ENCODE data around the gene KRT28. TPM values are rescaled to one million over a fixed set of nuclear protein-coding genes. Genes with fewer than 3 reads are reported as not detected.

Gene KRT28, protein sequence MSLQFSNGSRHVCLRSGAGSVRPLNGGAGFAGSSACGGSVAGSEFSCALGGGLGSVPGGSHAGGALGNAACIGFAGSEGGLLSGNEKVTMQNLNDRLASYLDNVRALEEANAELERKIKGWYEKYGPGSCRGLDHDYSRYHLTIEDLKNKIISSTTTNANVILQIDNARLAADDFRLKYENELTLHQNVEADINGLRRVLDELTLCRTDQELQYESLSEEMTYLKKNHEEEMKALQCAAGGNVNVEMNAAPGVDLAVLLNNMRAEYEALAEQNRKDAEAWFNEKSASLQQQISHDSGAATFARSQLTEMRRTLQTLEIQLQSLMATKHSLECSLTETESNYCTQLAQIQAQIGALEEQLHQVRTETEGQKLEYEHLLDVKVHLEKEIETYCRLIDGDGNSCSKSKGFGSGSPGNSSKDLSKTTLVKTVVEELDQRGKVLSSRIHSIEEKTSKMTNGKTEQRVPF
- not detected for total RNA-seq
- long read RNA-seq, donor 1: 0 reads
- long read RNA-seq, donor 2: 0 reads

DNA sequence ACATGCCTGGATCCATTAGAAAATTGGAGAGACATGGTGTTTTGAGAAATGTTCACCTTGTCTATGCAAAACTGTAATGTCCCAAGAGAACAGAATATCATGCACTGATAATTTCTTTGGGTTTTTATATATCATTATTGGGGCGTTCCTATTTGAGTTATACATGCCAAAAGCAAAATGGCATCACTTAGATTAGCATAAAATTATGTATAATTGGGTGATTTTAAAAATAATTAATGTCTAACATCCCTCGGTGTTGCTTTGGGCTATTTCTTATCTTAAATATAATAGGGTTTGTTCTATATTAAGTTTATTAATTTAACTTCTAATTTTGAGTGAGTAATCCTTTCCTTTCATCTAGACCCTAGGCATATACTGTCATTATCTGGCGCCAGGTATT lies at the start of gene KRT28:
Gene KRT28 (minus strand): TSS at position 101 of the 400 bp plus-strand sequence. CDS start 66 bp downstream, at position 35.
- Histone ChIP-seq H3K4me1 (ENCODE audit: low read depth) (no peaks in the 10 kb centered on the region), H3K36me3 (ENCODE audit: low read depth) (no peaks in the 10 kb centered on the region), H3K4me3 (no peak within 1 kb of the TSS), H3K9me3 (no peaks in the 10 kb centered on the region)
- DNase-seq (no peak), ATAC-seq (no peak)
- TF ChIP-seq, protein P1, sequence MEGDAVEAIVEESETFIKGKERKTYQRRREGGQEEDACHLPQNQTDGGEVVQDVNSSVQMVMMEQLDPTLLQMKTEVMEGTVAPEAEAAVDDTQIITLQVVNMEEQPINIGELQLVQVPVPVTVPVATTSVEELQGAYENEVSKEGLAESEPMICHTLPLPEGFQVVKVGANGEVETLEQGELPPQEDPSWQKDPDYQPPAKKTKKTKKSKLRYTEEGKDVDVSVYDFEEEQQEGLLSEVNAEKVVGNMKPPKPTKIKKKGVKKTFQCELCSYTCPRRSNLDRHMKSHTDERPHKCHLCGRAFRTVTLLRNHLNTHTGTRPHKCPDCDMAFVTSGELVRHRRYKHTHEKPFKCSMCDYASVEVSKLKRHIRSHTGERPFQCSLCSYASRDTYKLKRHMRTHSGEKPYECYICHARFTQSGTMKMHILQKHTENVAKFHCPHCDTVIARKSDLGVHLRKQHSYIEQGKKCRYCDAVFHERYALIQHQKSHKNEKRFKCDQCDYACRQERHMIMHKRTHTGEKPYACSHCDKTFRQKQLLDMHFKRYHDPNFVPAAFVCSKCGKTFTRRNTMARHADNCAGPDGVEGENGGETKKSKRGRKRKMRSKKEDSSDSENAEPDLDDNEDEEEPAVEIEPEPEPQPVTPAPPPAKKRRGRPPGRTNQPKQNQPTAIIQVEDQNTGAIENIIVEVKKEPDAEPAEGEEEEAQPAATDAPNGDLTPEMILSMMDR (IDR thresholded peaks at IDR 0.05): no peak
- intact Hi-C loops (cut with DNase I, micrococcal nuclease): loop anchor here in 1 of 2 donors (5.0 kb wide), 1 partner anchor 867 kb away; no protein-coding TSS in a partner anchor

DNA sequence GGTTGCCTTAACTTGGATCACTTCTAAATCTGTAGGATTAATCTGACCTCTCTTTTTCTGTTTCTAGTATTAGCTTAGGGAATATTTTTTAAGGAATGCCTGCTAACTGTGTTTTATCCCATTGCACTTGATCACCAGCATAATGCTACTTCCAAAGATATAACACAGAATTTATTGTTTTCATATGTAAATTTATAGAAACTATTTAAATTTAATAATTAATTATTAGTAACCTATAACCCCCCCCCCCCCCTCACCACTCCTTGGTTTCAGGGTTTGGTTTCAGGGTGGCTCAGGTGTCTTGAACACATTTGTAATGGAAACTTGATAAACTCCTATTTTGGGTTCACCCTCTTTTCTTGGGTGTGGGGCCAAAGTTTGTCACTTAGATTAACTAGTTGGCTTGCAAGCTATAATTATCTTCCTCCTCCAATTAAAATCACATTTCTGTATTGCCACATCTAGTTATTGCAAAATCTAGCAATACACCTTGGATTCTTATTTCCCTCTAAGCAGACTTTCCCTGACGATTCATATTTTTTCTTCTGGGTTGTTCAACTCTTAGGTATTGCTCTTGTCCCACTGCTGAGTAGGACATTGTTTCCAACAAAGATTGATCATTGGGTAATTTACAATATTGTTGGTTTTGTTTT lies 49.0 kb upstream of the KRT28 start:
- ATAC-seq: no peak
- intact Hi-C loops (cut with DNase I, micrococcal nuclease): no loop called here
- TF ChIP-seq, protein P1 (IDR thresholded peaks at IDR 0.05): no peak
- DNase-seq: no peak
- H3K4me3 ChIP-seq: no peak overlapping the region
- no peaks in the 10 kb centered on the region for H3K9me3 ChIP-seq
- no peaks in the 10 kb centered on the region for H3K4me1 ChIP-seq (ENCODE audit: low read depth)
- no peaks in the 10 kb centered on the region for H3K36me3 ChIP-seq (ENCODE audit: low read depth)

DNA sequence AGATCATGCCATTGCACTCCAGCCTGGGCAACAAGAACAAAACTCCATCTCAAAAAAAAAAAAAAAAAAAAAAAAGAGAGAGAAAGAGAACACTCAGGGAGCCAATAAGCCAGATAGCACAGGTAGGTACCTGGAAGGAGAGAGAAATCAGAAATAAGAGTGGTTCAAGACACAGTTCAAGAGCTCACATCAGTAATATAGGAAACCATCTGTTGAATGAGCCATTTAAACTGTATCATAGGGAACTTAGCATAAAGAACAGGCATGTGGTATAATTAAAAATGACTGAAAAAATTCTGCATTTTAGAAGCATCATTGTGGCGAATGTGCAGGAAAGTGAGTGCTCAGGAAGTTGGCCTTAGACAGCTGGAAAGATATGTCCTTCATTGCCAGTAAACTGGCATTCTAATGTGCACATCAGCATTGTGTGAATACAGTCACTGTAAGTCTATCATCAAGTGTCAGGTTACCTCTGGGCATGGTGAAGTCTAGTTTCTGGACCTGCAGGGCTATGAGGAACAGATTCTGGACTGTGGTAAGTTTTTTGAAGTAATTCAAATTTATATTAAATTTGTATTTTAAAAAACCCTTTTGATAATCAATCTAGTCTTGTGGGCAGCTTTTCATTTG lies 46.9 kb upstream of the KRT28 start:
- Histone ChIP-seq H3K4me3 (no peak overlapping the region), H3K36me3 (ENCODE audit: low read depth) (no peaks in the 10 kb centered on the region), H3K4me1 (ENCODE audit: low read depth) (no peaks in the 10 kb centered on the region), H3K9me3 (no peaks in the 10 kb centered on the region)
- ATAC-seq (no peak), DNase-seq (no peak)
- intact Hi-C loops (cut with DNase I, micrococcal nuclease): no loop called here
- TF ChIP-seq, protein P1 (IDR thresholded peaks at IDR 0.05): no peak

DNA sequence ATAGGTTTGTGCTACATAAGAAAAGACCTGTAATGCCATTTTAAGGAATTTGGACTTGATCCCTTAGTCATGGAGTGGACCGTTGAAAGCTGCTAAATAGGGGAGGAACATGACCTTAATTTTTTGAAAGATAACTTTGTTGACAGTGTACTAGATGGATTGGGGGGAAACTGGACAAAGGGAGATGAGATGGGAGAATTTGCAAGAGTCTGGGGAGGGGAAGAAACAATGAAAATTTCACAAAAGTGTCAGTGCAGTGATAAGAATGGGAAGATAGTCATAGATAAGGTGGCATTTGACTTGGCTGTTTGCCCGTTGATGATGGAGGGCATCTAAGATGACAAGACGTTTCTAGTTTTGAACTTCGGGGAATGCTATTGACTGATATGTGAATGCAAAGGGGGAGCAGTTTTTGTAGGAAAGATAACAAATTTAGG lies 44.9 kb upstream of the KRT28 start:
- intact Hi-C loops (cut with DNase I, micrococcal nuclease): no loop called here
- DNase-seq (no peak), ATAC-seq (no peak)
- H3K9me3 ChIP-seq: no peaks in the 10 kb centered on the region
- no peak overlapping the region for H3K4me3 ChIP-seq
- H3K4me1 ChIP-seq (ENCODE audit: low read depth): no peaks in the 10 kb centered on the region
- no peaks in the 10 kb centered on the region for H3K36me3 ChIP-seq (ENCODE audit: low read depth)
- TF ChIP-seq, protein P1 (IDR thresholded peaks at IDR 0.05): no peak

DNA sequence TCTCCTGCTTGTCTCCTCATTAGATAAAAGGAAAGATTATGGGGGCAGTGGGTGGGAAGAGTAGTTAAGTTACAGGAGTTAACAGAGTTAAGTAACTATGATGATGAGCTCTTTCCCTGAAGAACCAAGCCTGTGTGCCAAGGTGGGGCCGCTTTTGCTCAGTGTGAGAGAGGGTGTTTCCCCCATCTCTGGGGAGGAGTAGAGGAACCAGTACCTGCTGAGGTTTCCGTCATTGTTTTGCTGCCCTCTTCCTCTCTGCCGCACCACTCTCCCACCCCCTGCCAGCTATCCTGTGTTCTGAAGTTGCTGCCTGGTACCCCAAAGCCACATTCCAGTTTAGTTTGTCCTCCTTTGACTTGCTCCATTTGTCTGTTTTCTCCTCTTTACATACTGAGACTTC lies 43.5 kb upstream of the KRT28 start:
- no peak for ATAC-seq
- TF ChIP-seq, protein P1 (IDR thresholded peaks at IDR 0.05): no peak
- no peaks in the 10 kb centered on the region for H3K36me3 ChIP-seq (ENCODE audit: low read depth)

More for the DNA sequence above, 43.5 kb upstream of the KRT28 start:
- no peak overlapping the region for H3K4me3 ChIP-seq
- no peaks in the 10 kb centered on the region for H3K9me3 ChIP-seq
- no peaks in the 10 kb centered on the region for H3K4me1 ChIP-seq (ENCODE audit: low read depth)
- DNase-seq: no peak
- intact Hi-C loops (cut with DNase I, micrococcal nuclease): no loop called here

Data from mucosa of descending colon (tissue), 3 donors.